ENCODE data around the gene MARS1.

Gene MARS1

DNA sequence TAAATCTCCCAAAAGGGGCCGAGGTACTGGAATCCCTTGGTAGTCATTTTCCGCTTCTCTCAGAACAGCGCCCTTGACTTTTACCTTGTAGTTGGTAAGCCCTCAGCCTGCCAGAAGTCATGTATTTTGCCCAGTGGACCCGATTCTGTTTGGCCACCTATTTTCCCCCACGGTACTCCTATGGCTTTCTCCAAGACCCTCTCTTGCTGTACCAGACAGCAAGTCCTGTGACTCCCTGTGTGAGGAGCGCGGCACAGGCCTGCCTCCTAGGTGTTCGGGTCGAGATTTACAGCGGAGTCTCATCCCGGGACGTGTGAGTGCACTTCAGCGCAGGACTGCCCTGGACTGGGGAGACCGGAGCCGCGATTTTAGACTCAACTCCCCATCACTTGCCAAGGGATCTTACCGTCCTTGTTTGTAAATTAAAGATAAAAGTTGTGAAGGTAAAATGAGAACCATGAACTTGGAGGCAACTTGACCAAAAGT is 33.7 kb downstream of the MARS1 start:
- no peaks in the 10 kb centered on the region for H3K9me3 ChIP-seq (ENCODE audit: control insufficient read depth in 1 of 2, low read length in 2 of 2)
- peak overlapping the region; percentile 57 to 60 for H3K4me3 ChIP-seq (ENCODE audit: low read depth in 1 of 2, low read length in 2 of 2)
- H3K27me3 ChIP-seq (ENCODE audit: low read depth, low read length), result no peaks in the 10 kb centered on the region
- H3K27ac ChIP-seq (ENCODE audit: low read length), result peak overlapping the region; percentile 99
- peaks cover 37 to 59% of the 10 kb centered on the region in 2 donors for H3K4me1 ChIP-seq (ENCODE audit: control insufficient read depth in 1 of 2, insufficient read depth in 2 of 2, low read length in 2 of 2)
- peaks cover 26 to 52% of the 10 kb centered on the region in 2 donors for H3K36me3 ChIP-seq (ENCODE audit: control insufficient read depth in 1 of 2, insufficient read depth in 2 of 2, low read length in 2 of 2)

DNA sequence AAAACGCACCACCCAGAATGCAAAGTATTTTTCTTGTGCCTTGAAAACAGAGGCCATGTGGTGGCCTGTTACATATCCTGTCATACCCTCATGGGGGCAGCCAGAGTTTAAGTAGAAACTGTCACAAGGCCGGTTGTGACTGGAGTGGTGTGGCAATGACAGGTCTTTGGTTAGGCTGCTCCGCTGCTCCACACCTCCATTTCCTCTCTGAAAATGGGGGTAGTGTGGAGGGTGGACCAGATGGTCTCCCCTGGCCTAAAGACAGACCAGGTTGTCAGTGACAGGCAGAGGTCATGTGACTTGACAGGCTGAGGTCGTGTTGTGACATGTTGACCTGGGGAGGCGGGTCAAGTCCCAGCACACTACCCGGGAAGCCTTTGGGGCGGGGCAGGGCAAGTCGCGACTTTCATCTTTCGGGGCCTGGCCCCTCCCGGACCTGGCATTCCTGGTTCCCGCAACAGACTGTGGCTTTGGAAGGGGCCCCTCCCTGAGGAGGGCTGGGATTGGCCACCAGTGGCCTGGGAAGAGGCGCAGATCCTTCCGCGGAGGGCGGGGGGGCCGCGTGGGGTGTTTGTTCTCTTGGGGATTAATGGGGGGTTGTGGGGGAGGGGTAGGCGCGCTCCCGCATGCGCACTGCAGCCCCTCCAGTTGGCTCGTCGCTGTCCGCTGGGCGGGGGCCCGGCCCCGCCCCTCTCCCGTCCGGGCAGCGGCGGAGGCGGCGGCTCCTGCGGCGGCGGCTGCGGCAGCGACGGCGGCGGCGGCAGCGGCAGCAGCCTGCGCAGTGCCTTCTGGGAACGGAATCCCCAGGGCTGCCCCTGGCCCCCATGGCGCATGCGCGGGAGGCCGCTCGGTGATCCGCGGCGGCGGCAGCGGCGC is 34.4 kb downstream of the MARS1 start, which contains the start of gene MBD6:
MBD6 (plus strand) TSS at position 814 of the 876 bp plus-strand sequence. CDS start 1,480 bp downstream, outside the sequence.
- Histone ChIP-seq H3K4me1 (ENCODE audit: control insufficient read depth in 1 of 2, insufficient read depth in 2 of 2, low read length in 2 of 2) (peaks cover 36 to 52% of the 10 kb centered on the region in 2 donors), H3K27me3 (ENCODE audit: low read depth, low read length) (no peaks in the 10 kb centered on the region), H3K27ac (ENCODE audit: low read length) (peak within 1 kb of the TSS; percentile 99), H3K36me3 (ENCODE audit: control insufficient read depth in 1 of 2, insufficient read depth in 2 of 2, low read length in 2 of 2) (peaks cover 21 to 52% of the 10 kb centered on the region in 2 donors), H3K9me3 (ENCODE audit: control insufficient read depth in 1 of 2, low read length in 2 of 2) (no peaks in the 10 kb centered on the region), H3K4me3 (ENCODE audit: low read depth in 1 of 2, low read length in 2 of 2) (peak within 1 kb of the TSS; percentile 71 to 86)

- H3K9me3 ChIP-seq (ENCODE audit: control insufficient read depth in 1 of 2, low read length in 2 of 2), result no peaks in the 10 kb centered on the region
- H3K27me3 ChIP-seq (ENCODE audit: low read depth, low read length), result no peaks in the 10 kb centered on the region
- peaks cover 25 to 52% of the 10 kb centered on the region in 2 donors for H3K36me3 ChIP-seq (ENCODE audit: control insufficient read depth in 1 of 2, insufficient read depth in 2 of 2, low read length in 2 of 2)
- peaks cover 30 to 43% of the 10 kb centered on the region in 2 donors for H3K4me1 ChIP-seq (ENCODE audit: control insufficient read depth in 1 of 2, insufficient read depth in 2 of 2, low read length in 2 of 2)
- H3K4me3 ChIP-seq (ENCODE audit: low read depth in 1 of 2, low read length in 2 of 2), result peak overlapping the region; percentile 71 to 86
- peak overlapping the region; percentile 80 for H3K27ac ChIP-seq (ENCODE audit: low read length)
These were observed 35.2 kb downstream of the MARS1 start for GRCh38 chr12:57522887-57523705.

DNA sequence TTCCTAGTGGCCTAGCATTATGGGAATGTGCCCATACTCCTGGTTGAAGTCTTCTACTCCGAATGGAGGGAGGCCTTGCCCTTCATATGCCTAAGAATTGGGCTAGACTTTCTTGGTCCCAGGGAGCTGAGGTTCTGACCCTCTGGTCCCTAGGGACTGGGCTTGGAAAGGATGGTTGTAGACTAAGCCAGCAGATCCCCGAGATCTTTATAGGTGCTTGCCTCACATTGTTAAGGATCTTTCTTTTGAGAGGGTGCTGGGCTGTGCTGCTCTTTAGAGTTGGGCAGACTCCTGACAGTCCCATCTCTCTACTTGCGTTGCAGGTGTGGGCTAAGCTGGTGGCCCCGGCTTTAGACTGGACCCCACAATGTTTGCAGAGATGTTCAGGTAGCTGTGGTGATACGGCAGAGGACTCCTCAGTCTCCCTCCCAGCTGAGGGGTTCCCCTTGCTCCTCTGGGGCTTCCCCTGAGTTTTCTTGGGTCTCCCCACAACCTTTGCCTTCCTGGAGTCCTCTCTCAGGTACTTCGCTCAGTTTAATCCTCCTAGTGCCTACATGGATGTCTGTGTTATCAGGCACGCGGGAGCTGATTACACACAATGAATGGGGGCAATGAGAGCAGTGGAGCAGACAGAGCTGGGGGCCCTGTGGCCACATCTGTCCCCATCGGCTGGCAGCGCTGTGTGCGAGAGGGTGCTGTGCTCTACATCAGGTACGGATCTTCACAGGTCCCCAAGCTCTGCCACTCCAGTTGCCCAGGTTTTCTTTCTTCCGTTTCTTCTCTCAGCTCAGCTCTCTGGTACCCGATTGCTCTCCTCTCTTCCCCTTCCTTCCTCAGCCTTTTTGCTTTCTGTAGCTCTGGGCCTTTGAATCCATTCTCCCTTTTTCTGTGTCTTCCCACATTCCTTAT is 36.1 kb downstream of the MARS1 start:
- peaks cover 23 to 35% of the 10 kb centered on the region in 2 donors for H3K4me1 ChIP-seq (ENCODE audit: control insufficient read depth in 1 of 2, insufficient read depth in 2 of 2, low read length in 2 of 2)
- peak overlapping the region; percentile 71 to 86 for H3K4me3 ChIP-seq (ENCODE audit: low read depth in 1 of 2, low read length in 2 of 2)
- H3K27ac ChIP-seq (ENCODE audit: low read length), result peak overlapping the region; percentile 80
- no peaks in the 10 kb centered on the region for H3K27me3 ChIP-seq (ENCODE audit: low read depth, low read length)
- H3K36me3 ChIP-seq (ENCODE audit: control insufficient read depth in 1 of 2, insufficient read depth in 2 of 2, low read length in 2 of 2), result peaks cover 34 to 61% of the 10 kb centered on the region in 2 donors
- no peaks in the 10 kb centered on the region for H3K9me3 ChIP-seq (ENCODE audit: control insufficient read depth in 1 of 2, low read length in 2 of 2)

GRCh38 chr12:57524814-57525614 is 37.1 kb downstream of the MARS1 start:
- Histone ChIP-seq H3K27ac (ENCODE audit: low read length) (no peak overlapping the region), H3K36me3 (ENCODE audit: control insufficient read depth in 1 of 2, insufficient read depth in 2 of 2, low read length in 2 of 2) (peaks cover 42 to 63% of the 10 kb centered on the region in 2 donors), H3K9me3 (ENCODE audit: control insufficient read depth in 1 of 2, low read length in 2 of 2) (no peaks in the 10 kb centered on the region), H3K4me3 (ENCODE audit: low read depth in 1 of 2, low read length in 2 of 2) (no peak overlapping the region), H3K27me3 (ENCODE audit: low read depth, low read length) (no peaks in the 10 kb centered on the region), H3K4me1 (ENCODE audit: control insufficient read depth in 1 of 2, insufficient read depth in 2 of 2, low read length in 2 of 2) (peaks cover 19 to 31% of the 10 kb centered on the region in 2 donors)

GRCh38 chr12:57525615-57526383 is 37.9 kb downstream of the MARS1 start:
- Histone ChIP-seq H3K27me3 (ENCODE audit: low read depth, low read length) (no peaks in the 10 kb centered on the region), H3K27ac (ENCODE audit: low read length) (no peak overlapping the region), H3K9me3 (ENCODE audit: control insufficient read depth in 1 of 2, low read length in 2 of 2) (no peaks in the 10 kb centered on the region), H3K36me3 (ENCODE audit: control insufficient read depth in 1 of 2, insufficient read depth in 2 of 2, low read length in 2 of 2) (peaks cover 50 to 68% of the 10 kb centered on the region in 2 donors), H3K4me1 (ENCODE audit: control insufficient read depth in 1 of 2, insufficient read depth in 2 of 2, low read length in 2 of 2) (peaks cover 19 to 31% of the 10 kb centered on the region in 2 donors), H3K4me3 (ENCODE audit: low read depth in 1 of 2, low read length in 2 of 2) (no peak overlapping the region)

DNA sequence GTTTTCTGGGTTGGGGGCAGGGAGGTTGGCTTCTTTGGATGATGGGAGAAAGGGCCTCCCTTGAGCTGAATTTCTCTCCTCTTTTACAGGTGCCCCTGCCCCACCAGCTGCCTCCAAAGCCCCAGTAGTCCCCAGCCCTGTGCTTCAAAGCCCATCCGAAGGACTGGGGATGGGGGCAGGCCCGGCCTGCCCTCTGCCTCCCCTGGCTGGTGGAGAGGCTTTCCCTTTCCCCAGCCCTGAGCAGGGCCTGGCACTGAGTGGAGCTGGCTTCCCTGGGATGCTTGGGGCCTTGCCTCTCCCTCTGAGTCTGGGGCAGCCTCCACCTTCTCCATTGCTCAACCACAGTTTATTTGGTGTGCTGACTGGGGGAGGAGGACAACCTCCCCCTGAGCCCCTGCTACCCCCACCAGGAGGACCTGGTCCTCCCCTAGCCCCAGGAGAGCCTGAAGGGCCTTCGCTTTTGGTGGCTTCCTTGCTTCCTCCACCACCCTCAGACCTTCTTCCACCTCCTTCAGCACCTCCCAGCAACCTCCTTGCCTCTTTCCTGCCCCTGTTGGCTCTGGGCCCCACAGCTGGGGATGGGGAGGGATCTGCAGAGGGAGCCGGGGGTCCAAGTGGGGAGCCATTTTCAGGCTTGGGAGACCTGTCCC is 38.7 kb downstream of the MARS1 start:
- Histone ChIP-seq H3K4me3 (ENCODE audit: low read depth in 1 of 2, low read length in 2 of 2) (no peak overlapping the region), H3K4me1 (ENCODE audit: control insufficient read depth in 1 of 2, insufficient read depth in 2 of 2, low read length in 2 of 2) (peaks cover 16 to 31% of the 10 kb centered on the region in 2 donors), H3K27me3 (ENCODE audit: low read depth, low read length) (no peaks in the 10 kb centered on the region), H3K36me3 (ENCODE audit: control insufficient read depth in 1 of 2, insufficient read depth in 2 of 2, low read length in 2 of 2) (peaks cover 54 to 76% of the 10 kb centered on the region in 2 donors), H3K27ac (ENCODE audit: low read length) (no peak overlapping the region), H3K9me3 (ENCODE audit: control insufficient read depth in 1 of 2, low read length in 2 of 2) (no peaks in the 10 kb centered on the region)

- Histone ChIP-seq H3K27ac (ENCODE audit: low read length) (no peak overlapping the region), H3K4me1 (ENCODE audit: control insufficient read depth in 1 of 2, insufficient read depth in 2 of 2, low read length in 2 of 2) (peaks cover 11 to 31% of the 10 kb centered on the region in 2 donors), H3K36me3 (ENCODE audit: control insufficient read depth in 1 of 2, insufficient read depth in 2 of 2, low read length in 2 of 2) (peaks cover 59 to 82% of the 10 kb centered on the region in 2 donors), H3K9me3 (ENCODE audit: control insufficient read depth in 1 of 2, low read length in 2 of 2) (no peaks in the 10 kb centered on the region), H3K27me3 (ENCODE audit: low read depth, low read length) (no peaks in the 10 kb centered on the region), H3K4me3 (ENCODE audit: low read depth in 1 of 2, low read length in 2 of 2) (no peak overlapping the region)
These were observed 39.3 kb downstream of the MARS1 start for GRCh38 chr12:57527184-57527583.

GRCh38 chr12:57528176-57528575 is 40.3 kb downstream of the MARS1 start:
- no peaks in the 10 kb centered on the region for H3K9me3 ChIP-seq (ENCODE audit: control insufficient read depth in 1 of 2, low read length in 2 of 2)
- no peak overlapping the region for H3K4me3 ChIP-seq (ENCODE audit: low read depth in 1 of 2, low read length in 2 of 2)
- H3K4me1 ChIP-seq (ENCODE audit: control insufficient read depth in 1 of 2, insufficient read depth in 2 of 2, low read length in 2 of 2), result peaks cover 10 to 30% of the 10 kb centered on the region in 2 donors
- H3K36me3 ChIP-seq (ENCODE audit: control insufficient read depth in 1 of 2, insufficient read depth in 2 of 2, low read length in 2 of 2), result peaks cover 69 to 92% of the 10 kb centered on the region in 2 donors
- H3K27ac ChIP-seq (ENCODE audit: low read length), result no peak overlapping the region
- H3K27me3 ChIP-seq (ENCODE audit: low read depth, low read length), result no peaks in the 10 kb centered on the region
